Neuron (in vitro differentiated cells): Measurements from ENCODE around the gene MCAM.

Source experiments
- H2AFZ ChIP-seq: one replicate; pipeline ENCODE4 v1.6.1; 2013; ENCODE audit warnings: low read depth, mild to moderate bottlenecking, inconsistent platforms, low read length, moderate library complexity
- H3K27me3 ChIP-seq: one replicate; pipeline ENCODE4 v1.6.1; 2013; ENCODE audit warnings: low read length; ENCODE audit not compliant: insufficient read depth
- H3K36me3 ChIP-seq: one replicate; pipeline ENCODE4 v1.6.1; 2013; ENCODE audit warnings: low read length; ENCODE audit not compliant: insufficient read depth
- H3K4me1 ChIP-seq: one replicate; pipeline ENCODE4 v1.6.1; 2013; ENCODE audit warnings: low read length; ENCODE audit not compliant: insufficient read depth
- H3K4me3 ChIP-seq: 2 replicates; pipeline ENCODE4 v1.5.1; 2013; ENCODE audit warnings: mild to moderate bottlenecking, low read length, moderate library complexity
- H3K9me3 ChIP-seq: one replicate; pipeline ENCODE4 v1.6.1; 2013; ENCODE audit warnings: low read length

MCAM gene, protein sequence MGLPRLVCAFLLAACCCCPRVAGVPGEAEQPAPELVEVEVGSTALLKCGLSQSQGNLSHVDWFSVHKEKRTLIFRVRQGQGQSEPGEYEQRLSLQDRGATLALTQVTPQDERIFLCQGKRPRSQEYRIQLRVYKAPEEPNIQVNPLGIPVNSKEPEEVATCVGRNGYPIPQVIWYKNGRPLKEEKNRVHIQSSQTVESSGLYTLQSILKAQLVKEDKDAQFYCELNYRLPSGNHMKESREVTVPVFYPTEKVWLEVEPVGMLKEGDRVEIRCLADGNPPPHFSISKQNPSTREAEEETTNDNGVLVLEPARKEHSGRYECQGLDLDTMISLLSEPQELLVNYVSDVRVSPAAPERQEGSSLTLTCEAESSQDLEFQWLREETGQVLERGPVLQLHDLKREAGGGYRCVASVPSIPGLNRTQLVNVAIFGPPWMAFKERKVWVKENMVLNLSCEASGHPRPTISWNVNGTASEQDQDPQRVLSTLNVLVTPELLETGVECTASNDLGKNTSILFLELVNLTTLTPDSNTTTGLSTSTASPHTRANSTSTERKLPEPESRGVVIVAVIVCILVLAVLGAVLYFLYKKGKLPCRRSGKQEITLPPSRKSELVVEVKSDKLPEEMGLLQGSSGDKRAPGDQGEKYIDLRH

DNA sequence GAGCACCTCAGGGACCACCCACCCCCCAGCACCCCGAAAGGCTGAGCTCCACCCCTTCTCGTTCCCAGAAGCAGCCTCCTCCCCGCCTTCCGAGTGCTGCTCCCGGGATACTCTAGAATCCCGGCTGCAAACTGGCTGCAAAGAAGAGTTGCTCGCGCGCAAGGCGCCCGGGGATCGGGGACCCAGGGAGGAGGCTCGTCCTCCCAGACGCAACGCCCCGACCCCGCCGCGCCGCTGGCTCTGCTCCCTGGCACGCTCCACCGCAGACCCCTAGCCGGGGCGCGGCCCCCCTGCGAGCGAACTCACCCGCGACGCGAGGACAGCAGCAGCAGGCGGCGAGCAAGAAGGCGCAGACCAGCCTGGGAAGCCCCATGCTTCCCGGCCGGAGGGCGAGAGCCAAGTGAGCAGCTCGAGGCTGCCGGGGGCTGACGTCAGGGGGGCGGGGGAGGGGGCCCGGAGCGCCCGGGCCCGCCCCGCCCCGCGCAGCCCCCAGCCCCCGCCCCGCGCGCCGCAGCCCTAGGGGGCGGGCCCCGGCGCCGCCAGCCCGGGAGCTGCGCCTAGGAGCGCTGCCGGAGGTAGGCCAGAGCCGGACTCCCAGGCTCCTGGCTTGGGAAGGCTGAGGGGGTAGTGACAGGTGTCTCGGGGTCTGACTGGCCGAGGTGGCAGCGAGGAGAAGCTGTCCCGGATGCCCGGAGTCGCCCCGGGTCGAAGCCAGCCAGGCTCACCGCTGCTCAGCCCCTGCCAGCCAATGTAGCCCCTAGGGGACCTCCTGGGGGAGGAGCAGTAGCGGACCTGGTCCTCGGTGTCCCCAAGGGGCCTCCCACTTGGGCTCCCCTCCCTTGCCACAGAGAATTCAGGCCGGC lies at the start of gene MCAM:
MCAM (minus strand) TSS at position 402 of the 863 bp plus-strand sequence; CDS start at position 373, 29 bp downstream.
- Histone ChIP-seq H3K4me3 (peak within 1 kb of the TSS; percentile 58), H2AFZ (peak within 1 kb of the TSS; percentile 87), H3K4me1 (peaks cover 36% of the 10 kb centered on the region), H3K9me3 (no peaks in the 10 kb centered on the region), H3K27me3 (peaks cover 26% of the 10 kb centered on the region), H3K36me3 (no peaks in the 10 kb centered on the region)

DNA sequence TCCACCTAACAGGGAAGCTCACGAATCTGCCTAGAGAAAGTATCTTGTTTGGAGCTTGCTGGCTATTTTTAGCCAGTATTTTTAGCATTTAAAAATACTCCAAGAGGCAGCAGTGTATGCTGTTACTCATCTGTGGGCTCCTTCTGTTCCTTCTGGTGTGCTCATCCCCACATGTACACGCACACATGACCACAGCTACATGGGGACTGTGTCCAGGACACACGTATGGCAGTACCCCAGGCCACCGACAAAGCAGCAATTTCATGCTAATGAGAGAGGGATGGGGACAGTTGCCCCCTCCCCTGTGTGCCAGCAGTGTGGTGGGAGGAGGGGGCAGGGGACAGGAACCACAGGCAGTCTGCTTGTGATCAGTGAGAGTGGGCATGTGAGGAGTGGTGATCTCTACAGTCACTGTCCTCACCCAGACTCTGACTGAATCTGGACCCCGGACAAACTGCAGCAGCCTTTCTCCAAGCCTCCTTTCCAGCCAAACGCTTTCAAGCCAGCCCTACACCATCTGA lies 48.2 kb upstream of the MCAM start:
- H3K9me3 ChIP-seq, result no peaks in the 10 kb centered on the region
- no peak overlapping the region for H2AFZ ChIP-seq
- H3K27me3 ChIP-seq, result peaks cover 34% of the 10 kb centered on the region
- H3K4me1 ChIP-seq, result peaks cover 25% of the 10 kb centered on the region
- no peak overlapping the region for H3K4me3 ChIP-seq
- H3K36me3 ChIP-seq, result no peaks in the 10 kb centered on the region

- no peaks in the 10 kb centered on the region for H3K9me3 ChIP-seq
- H2AFZ ChIP-seq, result no peak overlapping the region
- H3K4me1 ChIP-seq, result peaks cover 25% of the 10 kb centered on the region
- H3K36me3 ChIP-seq, result peaks cover under 1% of the 10 kb centered on the region
- H3K4me3 ChIP-seq, result peak overlapping the region; percentile 31
- H3K27me3 ChIP-seq, result peaks cover 34% of the 10 kb centered on the region
Observed at GRCh38 chr11:119363851-119364590, 47.1 kb upstream of the MCAM start.

GRCh38 chr11:119363081-119363850 lies 46.3 kb upstream of the MCAM start:
- Histone ChIP-seq H2AFZ (no peak overlapping the region), H3K9me3 (no peaks in the 10 kb centered on the region), H3K27me3 (peaks cover 34% of the 10 kb centered on the region), H3K4me1 (peaks cover 22% of the 10 kb centered on the region), H3K4me3 (no peak overlapping the region), H3K36me3 (peaks cover 2% of the 10 kb centered on the region)

- H2AFZ ChIP-seq, result no peak overlapping the region
- peaks cover 34% of the 10 kb centered on the region for H3K27me3 ChIP-seq
- H3K4me1 ChIP-seq, result peaks cover 21% of the 10 kb centered on the region
- H3K9me3 ChIP-seq, result no peaks in the 10 kb centered on the region
- H3K36me3 ChIP-seq, result peaks cover 2% of the 10 kb centered on the region
- no peak overlapping the region for H3K4me3 ChIP-seq
Observed at GRCh38 chr11:119362741-119363080, 45.8 kb upstream of the MCAM start.

GRCh38 chr11:119361941-119362725 lies 45.2 kb upstream of the MCAM start:
- Histone ChIP-seq H3K4me3 (no peak overlapping the region), H3K36me3 (peaks cover 2% of the 10 kb centered on the region)

DNA sequence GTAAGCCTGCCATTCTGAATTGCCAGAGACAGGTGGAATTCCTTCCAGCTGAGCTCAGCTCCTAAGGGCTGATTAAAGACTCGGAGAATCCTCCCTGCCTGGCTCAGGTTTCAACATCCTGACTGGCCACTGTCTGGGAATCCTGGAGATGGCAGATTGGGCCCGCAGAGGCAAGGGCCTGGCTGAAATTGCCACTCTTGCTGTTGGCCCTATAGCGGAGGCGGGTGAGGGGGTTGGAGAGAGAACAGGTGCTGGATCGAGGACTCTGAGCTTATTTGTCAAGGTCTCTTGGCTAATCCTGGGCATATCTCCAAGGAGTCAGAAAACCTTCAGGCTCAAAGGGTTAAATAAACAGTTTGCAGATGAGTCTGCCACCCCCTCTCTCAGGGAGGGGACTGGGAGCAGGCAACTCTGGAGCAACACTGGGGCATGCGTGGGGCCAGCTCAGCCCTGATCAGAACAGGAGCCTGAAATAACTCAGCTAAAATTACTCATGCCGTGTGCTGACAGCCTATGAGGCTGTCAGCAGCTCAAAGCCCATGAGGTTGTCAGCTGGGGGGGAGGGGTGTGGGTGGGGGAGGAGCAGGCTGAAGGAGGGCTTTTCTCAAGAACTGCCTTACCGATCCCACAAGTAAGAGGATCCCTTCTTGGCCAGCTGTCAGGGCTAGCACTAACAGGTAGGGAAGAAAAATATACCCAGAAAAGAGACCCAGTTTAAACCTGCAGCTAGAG lies 44.3 kb upstream of the MCAM start:
- Histone ChIP-seq H3K4me3 (no peak overlapping the region), H3K27me3 (peaks cover 22% of the 10 kb centered on the region), H3K9me3 (no peaks in the 10 kb centered on the region), H2AFZ (no peak overlapping the region), H3K36me3 (peaks cover 2% of the 10 kb centered on the region), H3K4me1 (peaks cover 21% of the 10 kb centered on the region)

More at GRCh38 chr11:119361941-119362725, 45.2 kb upstream of the MCAM start:
- no peaks in the 10 kb centered on the region for H3K9me3 ChIP-seq
- no peak overlapping the region for H2AFZ ChIP-seq
- H3K27me3 ChIP-seq, result peaks cover 29% of the 10 kb centered on the region
- peaks cover 21% of the 10 kb centered on the region for H3K4me1 ChIP-seq

GRCh38 chr11:119359365-119360214 lies 42.7 kb upstream of the MCAM start:
- no peak overlapping the region for H2AFZ ChIP-seq
- no peak overlapping the region for H3K4me3 ChIP-seq
- peaks cover 32% of the 10 kb centered on the region for H3K4me1 ChIP-seq
- peaks cover 2% of the 10 kb centered on the region for H3K36me3 ChIP-seq
- H3K9me3 ChIP-seq, result no peaks in the 10 kb centered on the region
- peaks cover 12% of the 10 kb centered on the region for H3K27me3 ChIP-seq

GRCh38 chr11:119357074-119357473 lies 40.1 kb upstream of the MCAM start:
- Histone ChIP-seq H3K27me3 (no peaks in the 10 kb centered on the region), H3K4me3 (no peak overlapping the region), H2AFZ (no peak overlapping the region), H3K36me3 (peaks cover 2% of the 10 kb centered on the region), H3K9me3 (no peaks in the 10 kb centered on the region), H3K4me1 (peaks cover 37% of the 10 kb centered on the region)

DNA sequence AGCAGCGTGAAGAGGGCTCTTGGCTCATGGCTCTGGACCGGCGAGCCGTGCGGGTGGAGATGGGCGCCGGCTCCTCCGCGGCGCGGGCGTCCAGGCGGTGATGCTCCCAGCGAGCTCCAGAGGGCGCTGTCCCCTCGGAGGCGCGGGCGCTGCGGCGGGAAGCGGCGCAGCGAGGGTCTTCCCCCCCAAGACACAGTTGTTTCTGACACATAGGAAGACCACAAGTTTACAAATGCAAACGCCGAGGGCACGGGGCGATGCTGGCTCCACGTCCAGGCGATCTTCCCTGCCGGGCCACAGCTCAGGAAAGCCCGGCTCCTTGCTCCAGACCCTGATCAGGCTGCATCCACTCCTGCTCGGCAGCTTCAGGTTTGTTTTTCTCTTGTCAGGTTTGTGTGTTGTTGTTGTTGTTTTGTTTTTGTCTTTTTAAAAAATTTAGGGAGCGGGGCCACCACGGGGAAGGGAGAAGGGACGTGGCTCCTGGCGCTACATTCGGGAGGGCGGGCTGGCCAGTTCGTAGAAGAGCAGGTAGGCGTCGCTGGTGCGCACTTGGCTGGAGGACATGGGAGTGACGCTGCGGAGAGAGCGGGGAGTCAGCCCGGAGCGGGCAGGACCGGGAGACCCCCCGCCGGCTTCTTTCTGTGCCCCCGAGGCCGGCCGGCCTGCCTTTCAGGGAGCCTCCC lies 39.6 kb upstream of the MCAM start:
- Histone ChIP-seq H3K27me3 (no peaks in the 10 kb centered on the region), H3K36me3 (peaks cover 2% of the 10 kb centered on the region), H2AFZ (peak overlapping the region; percentile 66), H3K4me3 (peak overlapping the region; percentile 39), H3K4me1 (peaks cover 31% of the 10 kb centered on the region), H3K9me3 (no peaks in the 10 kb centered on the region)
